Left renal cortex interstitium (tissue), 4 donors: ENCODE data around the gene FBXL3. TPM values are rescaled to one million over a fixed set of nuclear protein-coding genes. Genes with fewer than 3 reads are reported as not detected.
"Not testable (repeated sequence)": the region's sequence is repeated elsewhere in the genome, so short reads cannot be mapped to it uniquely, and the experiment has no call there.

ENCODE experiments used
- DNase-seq, 4 donors: peaks; one replicate each; pipeline ENCODE4 v3.0.0-alpha.2; 2013; ENCODE audit warnings: low read depth in 4 of 4, low spot score in 2 of 4, missing footprints in 1 of 4
- polyA plus RNA-seq, 4 donors: library from polyadenylated mRNA; unstranded; fragments of 120-200 nt; gene quantifications; one replicate each; pipeline ENCODE4 v1.2.1, GENCODE V29; 2013; ENCODE audit not compliant: insufficient read length in 4 of 4

The FBXL3 gene
- polyA plus RNA-seq, 4 donors, result 55.0 to 66.1 (median 61.4) TPM

DNA sequence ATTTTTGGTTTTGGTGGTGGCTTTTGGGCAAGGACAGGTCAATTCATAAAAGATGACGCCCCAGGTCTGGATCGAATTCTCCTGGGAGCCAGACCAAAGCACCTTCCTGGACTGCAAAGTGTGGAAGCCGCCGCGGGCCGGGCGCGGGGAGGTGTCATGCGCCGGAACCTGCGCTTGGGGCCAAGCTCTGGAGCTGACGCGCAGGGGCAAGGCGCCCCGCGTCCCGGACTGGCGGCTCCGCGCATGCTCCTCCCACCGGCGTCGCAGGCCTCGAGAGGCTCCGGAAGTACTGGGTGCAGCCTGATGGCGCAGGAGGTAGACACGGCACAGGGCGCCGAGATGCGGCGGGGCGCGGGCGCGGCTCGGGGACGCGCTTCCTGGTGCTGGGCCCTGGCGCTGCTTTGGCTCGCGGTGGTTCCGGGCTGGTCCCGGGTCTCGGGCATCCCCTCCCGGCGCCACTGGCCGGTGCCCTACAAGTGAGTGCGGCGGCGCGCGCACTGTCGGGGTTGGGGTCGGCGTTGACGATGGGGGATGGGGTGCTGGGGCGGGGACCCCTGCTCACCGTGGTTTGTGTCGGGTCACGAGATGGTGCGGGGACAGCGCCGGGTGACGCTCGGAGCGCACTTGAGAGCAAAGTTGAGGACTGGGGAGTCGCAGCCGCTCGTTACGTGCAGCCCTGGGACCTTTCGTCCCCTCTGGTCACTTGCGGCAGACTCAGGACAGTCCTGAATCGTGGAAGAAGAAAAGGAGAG is 35.0 kb downstream of the FBXL3 start, which contains the start of gene CLN5:
CLN5 (plus strand) TSS at position 286 of the 752 bp plus-strand sequence; CDS start at position 304, 18 bp downstream.
- peak; percentile 56 to 83 (median 72) for DNase-seq

DNA sequence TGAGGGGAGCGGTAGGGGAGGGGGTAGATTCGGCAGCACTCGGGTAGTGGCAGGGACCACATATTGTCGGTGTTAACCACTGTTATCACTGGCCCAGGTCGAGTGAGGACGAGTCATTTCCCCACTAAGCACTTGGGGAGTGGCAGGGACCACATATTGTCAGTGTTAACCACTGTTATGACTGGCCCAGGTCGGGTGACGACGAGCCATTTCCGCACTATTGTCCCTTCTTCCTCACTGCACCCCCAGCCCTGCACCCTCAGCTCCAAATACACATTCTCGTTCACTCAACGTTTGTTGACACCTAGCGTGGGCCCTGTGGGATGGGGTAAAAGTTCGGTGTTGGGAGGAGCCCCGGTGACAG is 35.5 kb downstream of the FBXL3 start:
- DNase-seq, result no peak

- no peak for DNase-seq
Observed at GRCh38 chr13:76983676-76984075, 43.3 kb downstream of the FBXL3 start.

- no peak for DNase-seq
Observed at GRCh38 chr13:76982061-76982460, 44.9 kb downstream of the FBXL3 start.

DNA sequence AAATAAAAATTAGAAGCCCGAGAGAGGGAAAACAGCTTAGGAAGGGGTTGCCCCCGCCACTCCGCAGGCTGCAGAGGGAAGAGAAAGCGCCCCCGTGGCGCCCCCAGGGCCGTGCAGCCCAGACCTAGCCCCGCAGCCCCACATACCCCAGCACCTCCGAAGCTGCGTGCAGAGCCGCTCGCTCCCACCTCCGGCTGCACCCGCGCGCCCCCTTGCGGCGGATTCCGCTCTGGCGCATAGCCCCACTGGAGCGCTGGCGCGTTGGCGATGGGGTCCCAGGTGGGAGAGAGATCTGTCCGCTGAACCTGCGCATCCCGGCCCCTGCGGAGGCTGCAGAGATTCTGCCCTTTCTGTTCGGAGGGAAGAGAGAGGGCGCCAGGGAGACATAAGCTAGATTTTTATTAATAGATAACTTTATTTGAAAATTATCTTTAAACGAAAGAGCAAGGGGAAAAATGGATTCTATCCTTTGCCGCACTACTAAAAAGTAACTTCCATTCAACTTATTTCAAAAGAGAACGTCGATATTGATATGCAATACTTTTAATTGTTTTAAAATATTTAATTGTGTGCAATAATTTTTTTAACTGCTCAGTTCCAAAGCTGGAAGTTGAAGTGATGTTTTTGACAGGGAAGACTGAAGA is 46.8 kb downstream of the FBXL3 start:
- DNase-seq, result peak in 2 of 4 donors; percentile 42 to 54

DNA sequence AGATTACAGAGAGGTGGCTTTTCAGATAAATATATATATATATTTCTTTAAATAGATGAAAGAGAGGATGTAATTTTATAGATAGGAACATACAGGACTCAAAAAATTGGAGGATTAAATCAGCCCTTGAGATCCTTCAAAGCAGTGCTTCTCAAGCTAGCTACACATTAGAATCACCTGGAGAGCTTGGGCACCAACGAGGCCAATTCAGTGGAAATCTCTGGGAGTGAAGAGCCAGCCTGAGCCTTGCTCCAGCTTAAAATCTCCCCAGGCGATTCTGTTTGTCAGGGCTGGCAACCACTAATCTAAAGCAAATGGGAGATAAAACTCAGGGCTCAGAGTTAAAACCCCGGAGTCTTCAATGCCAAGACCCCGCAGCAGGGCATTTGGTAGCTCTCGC is 50.0 kb downstream of the FBXL3 start:
- DNase-seq, result no peak

GRCh38 chr13:76976490-76976889 is 50.5 kb downstream of the FBXL3 start:
- no peak for DNase-seq

GRCh38 chr13:76975863-76976262 is 51.1 kb downstream of the FBXL3 start:
- no peak for DNase-seq

- DNase-seq, result no peak
Observed at GRCh38 chr13:76974618-76974975, 52.4 kb downstream of the FBXL3 start.

- DNase-seq, result no peak
Observed at GRCh38 chr13:76973920-76974617, 52.9 kb downstream of the FBXL3 start.

GRCh38 chr13:76971851-76972829 is 54.8 kb downstream of the FBXL3 start:
- DNase-seq, result no peak

- no peak for DNase-seq
Observed at GRCh38 chr13:76971215-76971614, 55.7 kb downstream of the FBXL3 start.

GRCh38 chr13:76969488-76970365 is 57.2 kb downstream of the FBXL3 start:
- no peak for DNase-seq

DNA sequence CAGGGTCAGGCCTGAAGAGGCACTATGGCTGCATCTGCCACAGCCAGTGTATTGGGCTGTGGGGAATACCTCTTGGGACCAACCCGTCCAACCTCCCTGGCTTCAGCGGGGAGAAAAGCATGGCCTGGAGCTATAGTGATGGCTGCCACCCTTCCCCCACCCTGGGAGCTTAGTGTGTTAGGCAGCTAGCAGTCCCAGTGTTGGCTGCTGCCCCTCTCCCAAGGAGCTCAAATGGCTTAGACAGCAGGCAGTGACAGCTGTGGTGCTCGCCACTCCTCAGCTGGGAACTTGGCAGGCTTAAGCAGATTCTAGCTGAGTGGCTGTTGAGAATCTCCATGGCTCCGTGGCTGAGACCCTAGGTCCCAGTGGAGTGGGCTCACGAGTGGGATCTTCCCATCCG is 58.9 kb downstream of the FBXL3 start:
- no peak for DNase-seq

DNA sequence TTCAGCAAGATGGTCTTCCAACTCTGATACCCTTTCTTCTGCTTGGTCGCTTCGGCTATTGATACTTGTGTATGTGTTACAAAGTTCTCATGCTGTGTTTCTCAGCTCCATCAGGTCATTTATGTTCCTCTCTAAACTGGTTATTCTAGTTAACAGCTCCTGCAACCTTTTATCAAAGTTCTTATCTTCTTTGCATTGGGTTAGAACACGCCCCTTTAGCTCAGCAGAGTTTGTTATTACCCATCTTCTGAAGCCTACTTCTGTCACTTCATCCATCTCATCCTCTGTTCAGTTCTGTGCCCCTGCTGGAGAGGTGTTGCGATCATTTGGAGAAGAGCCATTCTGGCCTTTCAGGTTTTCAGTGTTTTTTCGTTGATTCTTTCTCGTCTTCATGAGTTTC is 59.9 kb downstream of the FBXL3 start:
- no peak for DNase-seq

GRCh38 chr13:76965759-76966421 is 61.1 kb downstream of the FBXL3 start:
- DNase-seq, result peak in 1 of 4 donors; percentile 24

GRCh38 chr13:76959734-76960133 is 67.2 kb downstream of the FBXL3 start:
- not testable (repeated sequence) for DNase-seq

DNA sequence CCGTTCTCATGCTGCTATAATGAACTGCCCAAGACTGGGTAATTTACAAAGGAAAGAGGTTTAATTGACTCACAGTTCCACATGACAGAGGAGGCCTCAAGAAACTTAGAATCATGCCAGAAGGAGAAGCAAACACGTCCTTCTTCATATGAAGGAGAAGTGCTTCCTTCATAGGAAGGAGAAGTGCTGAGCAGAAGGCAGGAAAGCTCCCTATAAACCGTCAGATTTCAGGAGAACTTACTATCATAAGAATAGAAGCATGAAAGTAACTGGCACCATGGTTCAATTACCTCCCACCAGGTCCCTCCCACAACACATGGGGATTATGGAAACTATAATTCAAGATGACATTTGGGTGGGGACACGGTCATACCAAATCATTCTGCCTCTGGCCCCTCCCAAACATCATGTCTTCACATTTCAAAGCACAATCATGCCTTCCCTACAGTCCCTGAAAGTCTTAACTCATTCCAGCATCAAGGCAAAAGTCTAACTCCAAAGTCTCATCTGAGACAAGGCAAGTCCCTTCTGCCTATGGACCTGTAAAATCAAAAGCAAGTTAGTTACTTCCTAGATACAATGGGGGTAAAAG is 68.0 kb downstream of the FBXL3 start:
- DNase-seq, result no peak

DNA sequence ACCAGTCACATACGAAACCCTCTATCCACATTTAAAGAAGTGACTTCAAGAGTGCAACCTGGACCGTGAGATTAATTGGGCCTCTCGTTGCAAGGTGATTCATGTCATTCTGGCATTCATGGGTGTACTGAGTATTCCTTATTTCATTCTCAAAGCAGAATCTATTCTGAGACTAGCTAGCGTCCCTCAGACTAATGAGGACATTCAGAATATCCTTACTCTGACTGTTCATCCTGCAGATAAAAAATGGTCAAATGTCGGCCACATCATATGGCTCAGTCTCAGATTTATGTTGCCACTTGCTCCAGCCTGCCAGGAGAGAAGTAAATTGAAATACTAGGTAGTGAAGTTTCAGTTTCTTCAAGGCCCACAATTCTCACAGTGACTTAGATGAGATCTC is 71.3 kb downstream of the FBXL3 start:
- DNase-seq, result no peak
